HG03095 (cell line): ENCODE results near the gene ADAM8.

Experiments used
- ATAC-seq: cut with Tn5 transposase; IDR thresholded peaks from one replicate; pipeline ENCODE4 v1.9.1; 2021; ENCODE audit warnings: moderate library complexity; ENCODE audit not compliant: unreplicated experiment

The ADAM8 gene

GRCh38 chr10:133251388-133252222, 25.1 kb downstream of the ADAM8 start:
- ATAC-seq: no peak

DNA sequence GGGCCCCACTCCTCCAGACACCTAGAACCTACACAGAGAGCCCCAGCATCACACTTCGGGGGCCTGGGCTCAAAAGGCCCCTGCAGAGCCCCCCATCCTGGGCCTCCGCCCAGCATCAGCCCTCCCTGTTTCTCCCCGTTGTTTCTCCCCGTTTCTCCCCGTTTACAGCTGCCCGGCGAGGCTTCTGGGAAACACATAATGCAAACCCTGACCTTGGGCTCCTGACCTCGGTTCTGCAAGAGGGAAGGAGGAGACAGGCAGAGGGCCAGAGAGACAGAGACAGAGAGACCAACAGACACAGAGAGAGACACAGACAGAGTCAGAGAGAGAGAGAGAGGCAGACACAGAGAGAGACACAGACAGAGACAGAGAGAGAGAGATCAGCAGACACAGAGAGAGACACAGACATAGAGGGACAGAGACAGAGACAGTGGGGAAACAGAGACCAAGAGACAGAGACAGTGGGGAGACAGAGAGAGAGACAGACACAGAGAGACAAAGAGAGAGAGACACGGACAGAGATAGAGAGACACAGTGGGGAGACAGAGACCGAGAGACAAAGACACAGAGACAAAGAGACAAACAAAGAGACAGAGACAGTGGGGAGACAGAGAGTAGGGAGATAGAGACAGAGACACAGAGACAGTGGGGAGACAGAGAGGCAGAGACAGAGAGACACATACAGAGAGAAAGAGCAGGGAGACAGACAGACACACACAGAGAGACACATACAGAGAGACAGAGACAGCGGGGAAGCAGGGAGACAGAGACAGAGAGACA, 26.5 kb downstream of the ADAM8 start:
- ATAC-seq: no peak

GRCh38 chr10:133249094-133249780, 27.4 kb downstream of the ADAM8 start:
- no peak for ATAC-seq

DNA sequence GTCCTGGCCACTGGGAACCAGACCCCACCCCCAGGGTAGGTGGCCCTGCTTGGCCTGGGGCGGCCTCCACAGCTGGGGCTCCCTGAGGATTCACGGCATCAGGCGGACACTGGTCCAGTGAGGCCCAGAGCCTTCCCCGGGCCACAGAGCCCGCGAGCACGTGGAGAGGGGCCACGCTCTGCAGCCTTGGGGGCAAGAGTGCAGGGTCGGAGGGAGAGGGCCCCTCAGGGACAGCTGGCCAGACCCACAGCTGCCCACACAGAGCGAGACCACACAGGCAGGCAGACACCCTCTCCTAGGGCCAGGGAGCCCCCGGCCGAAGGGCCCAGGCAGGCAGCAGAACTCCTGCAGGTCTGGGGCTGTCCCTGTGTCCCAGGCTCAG, 28.3 kb downstream of the ADAM8 start:
- ATAC-seq: no peak

GRCh38 chr10:133247681-133248333, 28.9 kb downstream of the ADAM8 start:
- ATAC-seq: no peak

DNA sequence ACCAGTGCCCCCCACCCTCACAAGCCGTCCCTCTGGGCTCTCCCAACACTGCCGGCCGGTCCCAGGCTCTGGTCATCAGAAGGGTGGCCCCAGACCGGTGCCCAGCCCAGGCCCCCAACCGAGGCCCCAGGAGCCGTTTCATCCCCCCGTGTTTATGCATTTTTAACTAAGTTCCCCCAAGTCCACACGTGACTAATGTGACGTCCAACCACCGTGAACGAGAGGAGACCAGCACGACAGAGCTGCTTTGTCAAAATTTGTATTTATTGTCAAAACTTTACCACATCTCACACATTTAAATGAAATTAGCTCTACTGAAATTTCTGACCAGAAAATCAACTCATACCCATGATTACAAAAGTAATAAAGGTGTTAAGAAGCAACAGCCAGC, 30.4 kb downstream of the ADAM8 start:
- ATAC-seq: no peak

DNA sequence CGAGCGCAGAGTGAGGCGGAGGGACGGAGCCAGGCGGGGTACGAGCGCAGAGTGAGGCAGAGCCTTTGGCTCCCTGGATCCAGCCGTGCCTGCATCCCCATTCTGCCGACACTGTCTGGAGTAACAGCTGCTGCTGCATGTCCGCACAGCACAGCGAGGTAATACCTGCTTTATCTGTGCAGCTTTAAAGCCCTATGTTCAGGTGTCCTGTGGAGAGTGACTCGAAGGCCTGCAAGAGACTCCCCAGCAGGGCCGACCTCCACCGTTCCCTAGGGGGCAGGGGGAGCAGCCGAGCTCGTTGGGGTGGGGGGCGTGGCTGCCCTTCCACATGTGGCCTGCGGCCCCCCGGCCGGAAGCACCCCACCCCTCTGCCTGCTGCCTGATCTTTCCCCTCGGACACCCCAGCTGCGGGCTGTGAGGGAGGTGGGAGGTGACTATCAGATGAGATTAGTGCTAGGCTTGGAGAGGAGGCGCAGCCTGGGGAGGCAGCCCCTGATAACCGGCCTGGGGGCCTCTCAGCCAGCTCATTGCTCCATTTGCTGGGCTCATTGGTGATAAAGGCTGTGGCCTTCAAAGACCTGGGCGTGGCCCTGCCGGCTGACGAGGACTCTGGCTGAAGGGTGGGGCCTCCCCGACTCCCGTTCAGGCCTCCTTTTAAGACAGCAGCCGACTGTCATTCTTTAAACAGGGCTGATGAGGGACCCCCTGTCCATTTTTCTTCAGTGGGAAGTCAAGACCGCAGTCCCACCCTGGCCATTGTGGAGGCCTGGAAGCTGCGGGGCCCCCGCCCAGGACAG, 31.0 kb downstream of the ADAM8 start:
- no peak for ATAC-seq

GRCh38 chr10:133243593-133243992, 33.1 kb downstream of the ADAM8 start:
- ATAC-seq: no peak

GRCh38 chr10:133242611-133243356, 33.9 kb downstream of the ADAM8 start:
- ATAC-seq: no peak

- no peak for ATAC-seq
These were observed 35.0 kb downstream of the ADAM8 start for GRCh38 chr10:133241501-133242205.

GRCh38 chr10:133239990-133240389, 36.7 kb downstream of the ADAM8 start:
- ATAC-seq: no peak

DNA sequence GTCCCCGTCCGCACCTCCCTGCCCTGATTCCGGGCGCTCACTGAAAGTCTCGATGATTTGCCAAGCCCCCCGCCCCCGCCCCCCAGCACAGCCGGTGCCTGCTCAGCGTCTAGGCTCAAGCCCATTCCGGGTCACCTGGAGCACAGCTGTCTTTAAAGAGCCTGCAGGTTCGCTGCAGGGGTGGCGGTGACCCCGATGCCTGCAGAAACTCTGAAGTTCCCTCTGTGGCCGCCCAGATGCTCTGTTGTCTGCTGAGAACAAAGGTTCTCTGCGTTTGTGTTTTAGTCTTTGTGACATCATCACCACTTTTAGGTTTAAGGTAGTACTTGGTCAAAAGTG, 38.2 kb downstream of the ADAM8 start:
- no peak for ATAC-seq

DNA sequence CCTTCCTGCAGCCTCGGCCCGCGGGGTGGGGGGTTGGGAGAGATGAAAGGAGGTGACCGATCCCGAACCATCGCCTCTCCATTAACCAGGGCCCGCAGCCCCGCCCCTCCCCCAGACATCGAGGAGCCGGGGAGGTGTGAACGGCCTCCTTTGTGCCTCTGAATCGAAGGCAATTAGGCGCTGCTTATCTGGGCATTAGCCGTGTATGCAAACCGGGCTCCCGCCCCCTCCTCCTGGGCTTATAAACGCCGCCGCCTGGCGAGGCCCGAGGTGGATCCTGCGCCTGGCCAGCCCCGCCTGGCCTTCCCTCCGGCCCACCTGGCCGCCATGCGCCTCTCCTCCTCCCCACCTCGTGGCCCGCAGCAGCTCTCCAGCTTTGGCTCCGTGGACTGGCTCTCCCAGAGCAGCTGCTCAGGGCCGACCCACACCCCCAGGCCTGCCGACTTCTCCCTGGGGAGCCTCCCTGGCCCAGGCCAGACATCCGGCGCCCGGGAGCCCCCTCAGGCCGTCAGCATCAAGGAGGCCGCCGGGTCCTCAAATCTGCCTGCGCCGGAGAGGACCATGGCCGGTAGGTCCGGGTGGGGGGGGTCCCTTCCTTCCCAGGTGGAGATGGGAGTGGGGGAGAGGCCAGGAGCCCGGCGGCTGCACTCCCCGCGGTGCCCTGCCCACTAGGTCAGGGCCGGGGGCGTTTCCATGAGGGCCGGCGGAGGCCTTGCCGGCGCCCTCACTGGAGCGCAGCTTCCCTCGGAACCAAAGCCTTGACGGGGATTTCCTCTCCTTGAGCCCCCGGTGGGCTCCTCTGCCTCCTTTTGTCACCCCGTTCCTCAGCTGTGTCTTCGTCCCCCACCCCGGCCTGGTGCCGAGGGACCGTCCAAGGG, 38.8 kb downstream of the ADAM8 start, which contains the start of gene VENTX:
TSS of gene VENTX (plus strand) at position 268 of the 878 bp plus-strand sequence. CDS start at position 328, 60 bp downstream.
- no peak for ATAC-seq

- ATAC-seq: no peak
These were observed 39.5 kb downstream of the ADAM8 start for GRCh38 chr10:133237241-133237587.

GRCh38 chr10:133236401-133237240, 40.0 kb downstream of the ADAM8 start:
- ATAC-seq: no peak

DNA sequence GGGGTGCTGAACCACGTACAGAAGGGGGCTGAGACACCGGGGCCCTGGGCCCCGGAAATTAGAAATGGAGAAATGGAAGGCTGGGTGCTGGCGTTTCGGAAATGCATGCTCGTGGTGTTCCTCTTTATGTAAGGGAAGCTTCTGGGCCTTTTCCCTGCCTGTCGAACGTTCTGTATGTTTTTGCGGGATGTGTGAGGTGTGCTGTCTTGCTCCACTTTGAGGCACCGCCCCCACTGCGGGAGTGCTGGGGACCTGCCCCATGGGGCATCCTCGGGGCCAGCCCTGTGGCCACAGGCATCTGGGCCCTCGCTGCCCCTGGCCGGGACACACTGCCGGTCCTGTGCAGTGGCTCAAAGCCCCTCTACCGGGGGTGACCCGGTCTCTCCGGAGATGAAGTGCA, 40.7 kb downstream of the ADAM8 start:
- no peak for ATAC-seq

DNA sequence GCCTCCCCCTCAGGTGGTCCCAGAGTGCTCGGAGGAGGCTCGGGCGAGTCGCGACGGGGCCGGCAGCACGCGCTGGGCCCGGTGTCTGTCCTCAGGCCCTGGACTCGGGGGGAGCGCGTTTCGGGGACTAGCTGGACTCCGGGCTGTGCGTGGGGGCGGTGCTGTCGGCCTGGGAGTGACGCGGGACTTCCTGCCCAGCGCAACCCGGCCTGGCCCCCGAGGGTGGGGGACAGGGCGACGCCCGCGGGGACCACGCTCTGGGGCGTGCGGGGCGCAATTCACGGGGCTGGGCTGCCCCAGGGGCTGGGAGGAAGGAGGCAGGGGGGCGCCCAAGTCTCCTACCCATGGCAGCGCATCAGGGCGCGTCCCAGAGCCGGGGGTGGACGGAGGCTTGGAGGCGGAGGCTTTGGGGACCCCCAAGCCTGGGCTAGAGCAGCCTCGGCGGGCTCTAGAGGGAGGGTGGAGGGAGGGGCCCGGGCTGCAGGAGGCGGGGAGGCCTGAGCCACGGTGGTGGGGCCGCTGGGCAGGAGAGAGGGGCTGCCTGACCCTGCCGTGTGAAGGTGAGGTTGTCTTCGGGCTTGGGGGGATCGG, 41.3 kb downstream of the ADAM8 start:
- no peak for ATAC-seq
